GM12801 (cell line): ENCODE data around the gene RASAL3.

Experiments used
- TF ChIP-seq, protein P1 (sequence below): IDR thresholded peaks from one replicate; pipeline ENCODE4 v1.5.1; 2011; ENCODE audit warnings: control low read depth; ENCODE audit not compliant: insufficient read length; ENCODE audit errors: extremely low read depth

Gene RASAL3

DNA sequence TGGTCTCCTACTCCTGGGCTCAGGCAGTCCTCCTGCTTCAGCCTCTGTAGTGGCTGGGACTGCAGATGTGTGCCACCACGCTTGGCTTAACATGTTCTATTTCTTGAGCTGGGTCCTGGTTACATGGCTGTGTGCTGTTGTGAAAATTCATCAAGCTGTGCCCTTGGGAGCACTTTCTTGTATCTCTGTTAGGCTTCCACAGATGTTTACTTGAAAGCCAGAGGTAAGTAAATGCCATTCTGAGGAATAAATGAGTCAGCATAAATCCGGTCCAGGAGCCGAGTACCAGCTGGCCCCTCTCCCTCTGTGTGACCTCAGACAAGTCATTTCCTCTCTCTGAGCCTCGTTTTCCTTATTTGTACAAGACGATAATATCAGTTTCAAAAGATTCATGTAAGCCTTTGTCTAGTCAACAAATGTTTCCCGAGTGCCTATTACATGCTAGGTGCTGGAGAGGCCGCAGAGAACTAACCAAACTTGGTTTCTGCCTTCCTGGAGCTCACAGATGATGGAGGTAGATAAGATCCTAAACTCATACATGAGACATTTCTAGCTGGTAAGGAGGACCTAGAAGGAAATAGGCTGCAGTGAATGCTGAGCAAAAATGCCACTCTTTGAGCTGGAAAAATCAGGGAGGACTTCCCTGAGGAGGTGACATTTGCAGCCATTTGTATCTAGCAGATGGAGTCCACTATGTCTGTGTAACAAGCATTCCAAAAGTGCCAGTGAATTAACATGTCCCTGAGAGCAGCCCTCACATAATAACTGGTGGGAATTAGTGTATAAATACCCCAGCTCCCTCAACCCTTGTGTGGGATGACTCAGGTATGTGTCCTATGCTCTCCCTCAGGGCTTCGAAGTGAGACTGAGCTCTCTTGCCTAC lies 2.7 kb upstream of the RASAL3 start:
- TF ChIP-seq, protein P1, sequence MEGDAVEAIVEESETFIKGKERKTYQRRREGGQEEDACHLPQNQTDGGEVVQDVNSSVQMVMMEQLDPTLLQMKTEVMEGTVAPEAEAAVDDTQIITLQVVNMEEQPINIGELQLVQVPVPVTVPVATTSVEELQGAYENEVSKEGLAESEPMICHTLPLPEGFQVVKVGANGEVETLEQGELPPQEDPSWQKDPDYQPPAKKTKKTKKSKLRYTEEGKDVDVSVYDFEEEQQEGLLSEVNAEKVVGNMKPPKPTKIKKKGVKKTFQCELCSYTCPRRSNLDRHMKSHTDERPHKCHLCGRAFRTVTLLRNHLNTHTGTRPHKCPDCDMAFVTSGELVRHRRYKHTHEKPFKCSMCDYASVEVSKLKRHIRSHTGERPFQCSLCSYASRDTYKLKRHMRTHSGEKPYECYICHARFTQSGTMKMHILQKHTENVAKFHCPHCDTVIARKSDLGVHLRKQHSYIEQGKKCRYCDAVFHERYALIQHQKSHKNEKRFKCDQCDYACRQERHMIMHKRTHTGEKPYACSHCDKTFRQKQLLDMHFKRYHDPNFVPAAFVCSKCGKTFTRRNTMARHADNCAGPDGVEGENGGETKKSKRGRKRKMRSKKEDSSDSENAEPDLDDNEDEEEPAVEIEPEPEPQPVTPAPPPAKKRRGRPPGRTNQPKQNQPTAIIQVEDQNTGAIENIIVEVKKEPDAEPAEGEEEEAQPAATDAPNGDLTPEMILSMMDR = no peak

DNA sequence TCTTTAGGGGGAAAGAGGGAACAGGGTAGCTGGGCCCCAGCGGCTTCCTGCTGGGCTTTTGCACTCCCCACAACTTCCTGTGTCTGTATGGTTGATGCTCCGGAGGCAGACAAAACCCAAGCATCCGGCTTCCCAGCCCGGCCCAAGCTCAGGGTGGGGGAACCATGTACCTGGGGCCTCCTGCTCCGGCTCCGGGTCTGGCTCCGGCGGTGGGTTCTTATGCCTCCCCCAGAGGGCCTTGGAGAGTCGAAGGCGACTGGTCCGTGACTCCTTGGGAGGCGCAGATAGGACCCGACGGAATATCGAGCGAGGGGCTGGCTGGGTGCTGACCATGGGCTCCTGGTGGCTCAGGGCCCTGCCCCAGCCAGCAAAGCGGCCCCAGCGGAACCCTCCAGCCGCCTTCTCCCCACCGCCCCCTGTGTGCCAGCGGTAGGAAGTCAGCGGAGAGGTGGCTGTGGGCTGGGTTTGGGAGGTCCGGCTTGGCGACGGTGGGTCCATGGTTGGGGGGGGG lies 428 bp downstream of the RASAL3 start:
- TF ChIP-seq, protein P1 = no peak

DNA sequence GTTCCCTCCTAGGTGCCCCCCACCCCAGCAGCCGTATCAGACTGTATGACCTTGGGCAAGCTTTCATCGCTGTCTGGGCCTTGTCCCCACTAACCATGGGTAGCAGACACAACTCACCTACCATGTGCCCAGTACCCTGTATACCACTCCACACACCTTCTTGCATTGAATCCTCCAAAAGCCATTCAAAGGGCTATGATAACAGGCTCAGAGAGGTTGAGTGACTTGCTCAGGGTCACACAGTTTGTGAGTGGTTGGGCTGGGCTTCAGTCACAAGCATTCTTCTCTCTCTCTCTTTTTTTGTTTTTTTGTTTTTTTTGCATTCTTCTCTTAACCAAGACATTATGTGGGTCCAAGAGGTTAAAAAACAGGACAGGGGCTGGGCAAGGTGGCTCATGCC lies 2.6 kb downstream of the RASAL3 start:
- TF ChIP-seq, protein P1 = no peak

DNA sequence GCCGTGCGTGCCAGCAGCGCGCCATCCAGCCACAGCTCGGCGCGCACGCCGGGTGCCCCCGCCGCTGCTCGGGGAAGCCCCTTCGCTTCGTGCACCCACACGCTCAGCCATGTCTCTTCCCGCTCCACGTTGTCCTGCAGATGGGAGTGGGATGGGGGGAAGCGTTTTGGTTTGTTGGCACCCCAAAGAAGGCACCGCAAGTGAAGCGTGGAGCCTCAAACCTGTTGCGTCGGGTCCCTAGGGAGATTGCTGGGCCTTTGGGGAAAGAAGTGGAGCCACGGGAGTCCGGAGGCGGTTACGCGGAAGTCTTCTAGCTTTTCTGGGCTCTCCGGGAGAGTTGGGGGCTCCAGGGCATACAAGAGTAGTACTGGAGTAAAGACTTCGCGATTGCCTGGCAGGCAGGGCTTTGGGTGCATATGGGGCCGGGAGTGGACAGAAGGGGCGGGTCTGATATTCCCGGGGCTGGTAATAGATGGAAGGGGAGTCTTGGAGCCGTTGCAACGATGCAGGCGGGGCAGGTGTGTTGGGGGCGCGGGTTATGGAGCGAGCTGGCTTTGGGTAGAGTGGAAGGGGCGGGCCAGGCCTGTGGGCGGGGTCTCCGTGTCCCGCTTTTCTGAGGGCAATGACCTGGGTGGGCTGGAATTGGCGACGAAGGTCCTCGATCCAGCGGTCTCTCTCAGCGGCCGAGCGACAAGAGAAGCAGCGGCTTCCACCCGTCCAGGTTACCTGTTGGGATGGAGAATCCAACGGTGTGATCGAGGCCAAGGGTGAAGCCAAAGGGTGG lies 6.5 kb downstream of the RASAL3 start:
- TF ChIP-seq, protein P1 = no peak

DNA sequence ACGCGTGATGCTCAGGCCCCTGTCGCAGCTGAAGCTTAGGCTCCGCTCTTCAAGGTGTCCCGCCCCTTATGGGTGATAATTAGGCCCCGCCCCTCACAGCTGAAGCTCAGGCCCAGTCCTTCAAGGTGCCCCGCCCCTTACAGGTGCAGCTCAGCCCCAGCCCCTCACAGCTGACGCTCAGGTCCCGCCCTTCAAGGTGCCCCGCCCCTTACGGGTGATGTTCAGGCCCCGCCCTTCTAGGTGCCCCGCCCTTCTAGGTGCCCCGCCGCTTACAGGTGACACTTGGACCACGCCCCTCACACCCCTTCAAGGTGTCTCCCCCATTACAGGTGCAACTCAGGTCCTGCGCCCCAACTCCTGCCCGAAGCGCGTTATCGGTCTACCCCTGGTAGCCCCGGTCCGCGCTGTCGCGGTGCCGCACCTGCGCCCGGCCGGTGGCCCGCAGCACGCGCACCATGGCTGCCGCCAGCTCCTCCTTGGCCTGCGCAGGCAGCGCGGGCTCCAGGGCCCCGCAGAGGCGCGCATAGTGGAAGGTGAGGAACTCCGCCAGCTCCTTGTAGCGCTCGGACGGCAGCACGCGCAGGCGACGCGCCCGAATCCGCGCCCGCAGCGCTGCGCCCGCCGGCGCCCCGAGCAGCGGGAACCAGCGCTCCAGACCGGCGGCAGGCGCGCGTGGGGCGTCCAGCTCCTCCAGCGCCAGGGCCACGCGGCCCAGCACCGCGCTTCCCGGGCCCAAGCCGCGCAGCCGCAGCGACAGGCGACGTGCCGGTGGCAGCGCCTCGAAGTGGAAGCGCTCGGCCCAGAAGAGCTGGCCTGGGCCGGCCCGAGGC lies 7.3 kb downstream of the RASAL3 start:
- TF ChIP-seq, protein P1 = no peak

DNA sequence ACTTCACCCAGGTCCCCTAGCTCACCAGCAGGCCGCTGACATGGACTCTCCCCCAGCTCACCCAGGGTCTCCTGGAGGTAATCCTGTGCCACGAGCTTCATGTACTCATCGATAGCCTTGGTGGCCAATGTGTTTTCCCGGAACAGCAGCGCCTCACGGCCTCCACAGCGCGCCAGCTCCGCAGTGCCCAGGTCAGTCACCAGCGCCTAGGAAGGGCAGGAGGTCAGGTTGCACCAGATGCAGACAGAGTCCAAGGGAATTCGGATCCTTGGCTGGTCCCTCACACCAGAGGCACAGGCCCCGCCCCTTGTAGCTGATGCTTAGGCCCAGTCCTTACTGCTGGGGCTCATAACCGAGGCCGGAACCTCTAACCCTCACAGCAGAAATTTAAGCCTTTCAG lies 7.9 kb downstream of the RASAL3 start:
- TF ChIP-seq, protein P1 = no peak
